GM21723 (cell line): ENCODE measurements around the gene FHIT.

ENCODE experiments used
- ATAC-seq: cut with Tn5 transposase; IDR thresholded peaks from one replicate; pipeline ENCODE4 v1.9.1; 2021; ENCODE audit warnings: mild to moderate bottlenecking, moderate library complexity; ENCODE audit not compliant: unreplicated experiment

FHIT gene

GRCh38 chr3:60652829-60653228 lies 598.4 kb downstream of the FHIT start:
- ATAC-seq, result no peak

GRCh38 chr3:60651799-60652198 lies 599.5 kb downstream of the FHIT start:
- no peak for ATAC-seq

GRCh38 chr3:60650171-60650570 lies 601.1 kb downstream of the FHIT start:
- no peak for ATAC-seq

GRCh38 chr3:60645801-60646200 lies 605.5 kb downstream of the FHIT start:
- ATAC-seq, result no peak

GRCh38 chr3:60643831-60644230 lies 607.4 kb downstream of the FHIT start:
- ATAC-seq, result no peak

GRCh38 chr3:60641354-60641753 lies 609.9 kb downstream of the FHIT start:
- no peak for ATAC-seq

GRCh38 chr3:60636846-60637245 lies 614.4 kb downstream of the FHIT start:
- ATAC-seq, result no peak

- no peak for ATAC-seq
Observed at GRCh38 chr3:60633644-60634043, 617.6 kb downstream of the FHIT start.

GRCh38 chr3:60631509-60631908 lies 619.7 kb downstream of the FHIT start:
- ATAC-seq, result no peak

GRCh38 chr3:60630953-60631352 lies 620.3 kb downstream of the FHIT start:
- ATAC-seq, result no peak

- no peak for ATAC-seq
Observed at GRCh38 chr3:60629816-60630215, 621.4 kb downstream of the FHIT start.

GRCh38 chr3:60622349-60622748 lies 628.9 kb downstream of the FHIT start:
- no peak for ATAC-seq

GRCh38 chr3:60617188-60617587 lies 634.1 kb downstream of the FHIT start:
- no peak for ATAC-seq

GRCh38 chr3:60613769-60614303 lies 637.4 kb downstream of the FHIT start:
- ATAC-seq, result no peak

GRCh38 chr3:60610441-60611112 lies 640.7 kb downstream of the FHIT start:
- ATAC-seq, result no peak

GRCh38 chr3:60609446-60609845 lies 641.8 kb downstream of the FHIT start:
- ATAC-seq, result no peak

- no peak for ATAC-seq
Observed at GRCh38 chr3:60603860-60604259, 647.4 kb downstream of the FHIT start.

GRCh38 chr3:60600848-60601247 lies 650.4 kb downstream of the FHIT start:
- no peak for ATAC-seq

- no peak for ATAC-seq
Observed at GRCh38 chr3:60599586-60599985, 651.7 kb downstream of the FHIT start.

- ATAC-seq, result no peak
Observed at GRCh38 chr3:60598671-60599070, 652.6 kb downstream of the FHIT start.

- no peak for ATAC-seq
Observed at GRCh38 chr3:60594025-60594424, 657.2 kb downstream of the FHIT start.

GRCh38 chr3:60591267-60591666 lies 660.0 kb downstream of the FHIT start:
- no peak for ATAC-seq

- ATAC-seq, result no peak
Observed at GRCh38 chr3:60588806-60589205, 662.4 kb downstream of the FHIT start.
